SK-N-SH treated with all-trans-retinoic acid at 6 μM for 48 hours (cell line): Measurements from ENCODE around the gene ABI1.

Experiments
- BACH2 ChIP-seq: fragments of 250-450 bp; sonication (Bioruptor Pico); IDR thresholded peaks from 2 replicates; pipeline ENCODE4 v1.9.0; 2021; ENCODE audit warnings: mild to moderate bottlenecking, borderline replicate concordance
- PATZ1 ChIP-seq: fragments of 250-450 bp; sonication (Bioruptor Pico); IDR thresholded peaks from 2 replicates; pipeline ENCODE4 v1.8.0; 2020; ENCODE audit warnings: mild to moderate bottlenecking, moderate library complexity, borderline replicate concordance
- PPARA ChIP-seq: fragments of 250-450 bp; sonication (Bioruptor Pico); IDR thresholded peaks from 2 replicates; pipeline ENCODE4 v1.5.0; 2020; ENCODE audit warnings: mild to moderate bottlenecking, borderline replicate concordance
- RARB ChIP-seq: fragments of 250-450 bp; sonication (Bioruptor Pico); IDR thresholded peaks from 2 replicates; pipeline ENCODE4 v1.8.0; 2021; ENCODE audit warnings: mild to moderate bottlenecking, moderate library complexity
- SNAI2 ChIP-seq: fragments of 250-450 bp; sonication (Bioruptor Pico); IDR thresholded peaks from 2 replicates; pipeline ENCODE4 v1.5.0; 2020; ENCODE audit warnings: mild to moderate bottlenecking, moderate library complexity
- TSHZ2 ChIP-seq: fragments of 250-450 bp; sonication (Bioruptor Pico); IDR thresholded peaks from 2 replicates; pipeline ENCODE4 v1.5.0; 2020; ENCODE audit warnings: mild to moderate bottlenecking, moderate library complexity
- ZFP3 ChIP-seq: fragments of 250-450 bp; sonication (Bioruptor Pico); IDR thresholded peaks from 2 replicates; pipeline ENCODE4 v1.5.0; 2020; ENCODE audit warnings: mild to moderate bottlenecking, moderate library complexity
- ZFP30 ChIP-seq: fragments of 450-650 bp; formaldehyde crosslinking; IDR thresholded peaks from 2 replicates; pipeline ENCODE4 v1.5.0; 2022; ENCODE audit warnings: mild to moderate bottlenecking, moderate library complexity
- ZNF70 ChIP-seq: fragments of 450-650 bp; formaldehyde crosslinking; IDR thresholded peaks from 2 replicates; pipeline ENCODE4 v1.5.0; 2020; ENCODE audit warnings: mild to moderate bottlenecking, moderate library complexity

- TF ChIP-seq BACH2 (CRISPR knock-in tag) (no peak), RARB (no peak), PATZ1 (CRISPR knock-in tag) (no peak), PPARA (no peak), ZNF70 (CRISPR knock-in tag) (no peak), ZFP30 (CRISPR knock-in tag) (no peak), TSHZ2 (CRISPR knock-in tag) (no peak), SNAI2 (CRISPR knock-in tag) (no peak), ZFP3 (CRISPR knock-in tag) (no peak)
Observed at GRCh38 chr10:26857991-26858706, 2.6 kb downstream of the ABI1 start.
